ENCODE results near the gene FAM229B. TPM values are rescaled to one million over a fixed set of nuclear protein-coding genes. Genes with fewer than 3 reads are reported as not detected.

Gene FAM229B
- total and polyA plus RNA-seq, 9 of the 15 experiments (the other 6 are each of a cell fraction or from before 2014, with no cell fraction given): 3.3 to 17.4 (median 5.8) TPM

- TF ChIP-seq ZFX (CRISPR knock-in tag; IDR thresholded peaks at IDR 0.05) (no peak), PTTG1 (tag; IDR thresholded peaks at IDR 0.05; ENCODE audit: low read depth) (no peak), RCOR1 (IDR thresholded peaks at IDR 0.05; ENCODE audit: borderline replicate concordance in 1 of 2, low read depth in 2 of 2, low read length in 2 of 2) (no peak), IFI16 (CRISPR knock-in tag; IDR thresholded peaks at IDR 0.05) (no peak), PREB (CRISPR knock-in tag; IDR thresholded peaks at IDR 0.05) (no peak), ZNF77 (CRISPR knock-in tag; IDR thresholded peaks at IDR 0.05) (no peak), KAT2B (IDR thresholded peaks at IDR 0.05; ENCODE audit: low read depth, low read length) (no peak), PTRF (tag; IDR thresholded peaks at IDR 0.05) (no peak), ZNF589 (CRISPR knock-in tag; IDR thresholded peaks at IDR 0.05; ENCODE audit: low read depth) (no peak), ADNP (tag; IDR thresholded peaks at IDR 0.05) (no peak), ELK1 (CRISPR knock-in tag; IDR thresholded peaks at IDR 0.05) (no peak), CXXC5 (CRISPR knock-in tag; IDR thresholded peaks at IDR 0.05) (no peak), ZNF695 (CRISPR knock-in tag; IDR thresholded peaks at IDR 0.05) (no peak), POLR3G (IDR thresholded peaks at IDR 0.05; ENCODE audit: extremely low read depth, insufficient read length, insufficient replicate concordance) (no peak), FOXP4 (CRISPR knock-in tag; IDR thresholded peaks at IDR 0.05; ENCODE audit: borderline replicate concordance) (no peak), THRAP3 (IDR thresholded peaks at IDR 0.05; ENCODE audit: borderline replicate concordance) (no peak), TAF9B (IDR thresholded peaks at IDR 0.05; ENCODE audit: partially characterized antibody) (no peak), RFX5 (IDR thresholded peaks at IDR 0.05; ENCODE audit: low read depth, low read length) (no peak)
- ChIA-PET CTCF (ENCODE audit: low intra/inter-chr PET ratio) (no interaction called here), POLR2A (interaction anchor here (0.6 kb wide), 1 partner anchor 19 kb away, joined by 3 read pairs; no protein-coding TSS in a partner anchor)
- in situ Hi-C loops (cut with MboI): no loop called here
- FAIRE-seq: no peak
- Histone ChIP-seq H4K20me1 (replicated peaks; ENCODE audit: control insufficient read depth, insufficient read depth, low read length) (no peaks in the 10 kb centered on the region), H3K4me3 (no peak overlapping the region), H3K79me2 (ENCODE audit: control insufficient read depth, insufficient read depth, low read length) (no peaks in the 10 kb centered on the region), H3K4me2 (ENCODE audit: insufficient read depth, low read length) (no peak overlapping the region), H3K36me3 (ENCODE audit: control insufficient read depth, insufficient read depth, low read length) (no peaks in the 10 kb centered on the region), H3K9ac (ENCODE audit: insufficient read depth in 1 of 2, low read depth in 2 of 2, low read length in 2 of 2) (no peak overlapping the region), H3K9me3 (replicated peaks; ENCODE audit: control insufficient read depth, insufficient read depth, low read depth, low read length) (no peaks in the 10 kb centered on the region; the same call in 1 of the 2 replicates), H2AFZ (ENCODE audit: low read depth, low read length) (peak overlapping the region; percentile 22; the same call in 1 of the 2 replicates), H3K9me1 (ENCODE audit: control insufficient read depth, insufficient read depth, low read length) (no peaks in the 10 kb centered on the region), H3K4me1 (replicated peaks in 1 of 2; ENCODE audit: control insufficient read depth in 2 of 2, insufficient read depth in 2 of 2, low read length in 2 of 2) (peaks cover 0 to 5% of the 10 kb centered on the region in 2 experiments; a peak in 1 of 5 replicates), H3K27ac (ENCODE audit: extremely low read depth, low read depth, low read length) (no peak overlapping the region), H3K27me3 (ENCODE audit: control insufficient read depth in 2 of 2, insufficient read depth in 2 of 2, low read length in 2 of 2) (peaks cover 14 to 27% of the 10 kb centered on the region in 2 experiments)
- BruUV-seq (replicated peaks): no TSS peak
- no peak for DNase-seq (ENCODE audit: extremely low read depth in 1 of 4, low spot score in 3 of 4)
- ATAC-seq: no peak
- intact Hi-C loops (cut with micrococcal nuclease): loop anchor here (1.0 kb wide), 1 partner anchor 329 kb away; no protein-coding TSS in a partner anchor
- WGBS (ENCODE audit: insufficient coverage, low coverage, missing lambda C conversion rate): 0% methylated on average over 2 of the region's 2 CpGs
Measured at GRCh38 chr6:112039431-112039770, 48.0 kb upstream of the FAM229B start.
